Karpas-422 (cell line): ENCODE measurements around the gene KRTCAP3. TPM values are rescaled to one million over a fixed set of nuclear protein-coding genes. Genes with fewer than 3 reads are reported as not detected.
"Not testable (repeated sequence)": the region's sequence is repeated elsewhere in the genome, so short reads cannot be mapped to it uniquely, and the experiment has no call there.

Experiments
- DNase-seq: peaks from one replicate; pipeline ENCODE4 v3.0.0-alpha.2; 2015
- H2AFZ ChIP-seq: fragments of 200-600 bp; sonication (generic); 2 replicates; pipeline ENCODE4 v1.6.1; 2014; ENCODE audit warnings: antibody characterized with exemption, low read length, mixed read lengths
- H3K27ac ChIP-seq: fragments of 200-600 bp; sonication (generic); 2 replicates; pipeline ENCODE4 v1.5.1; 2014; ENCODE audit warnings: mild to moderate bottlenecking, low read length, moderate library complexity
- H3K27me3 ChIP-seq: fragments of 200-600 bp; sonication (generic); 2 replicates; pipeline ENCODE4 v1.6.1; 2014; ENCODE audit warnings: low read length, mixed read lengths
- H3K36me3 ChIP-seq: fragments of 200-600 bp; sonication (generic); 2 replicates; pipeline ENCODE4 v1.6.1; 2014; ENCODE audit warnings: low read length, mixed read lengths; ENCODE audit not compliant: insufficient read depth
- H3K4me1 ChIP-seq: fragments of 200-600 bp; sonication (generic); 2 replicates; pipeline ENCODE4 v1.6.1; 2014; ENCODE audit warnings: mild to moderate bottlenecking, low read length, mixed read lengths
- H3K4me2 ChIP-seq: fragments of 200-600 bp; sonication (generic); 2 replicates; pipeline ENCODE4 v1.6.1; 2014; ENCODE audit warnings: low read length, low read depth, mild to moderate bottlenecking; ENCODE audit not compliant: poor library complexity, severe bottlenecking
- H3K4me3 ChIP-seq: fragments of 200-600 bp; sonication (generic); 2 replicates; pipeline ENCODE4 v1.5.1; 2014; ENCODE audit warnings: mild to moderate bottlenecking, antibody characterized with exemption, low read length, mixed read lengths
- H3K79me2 ChIP-seq: fragments of 200-600 bp; sonication (generic); 2 replicates; pipeline ENCODE4 v1.6.1; 2014; ENCODE audit warnings: mild to moderate bottlenecking, low read length, mixed read lengths
- H3K9ac ChIP-seq: fragments of 200-600 bp; sonication (generic); 2 replicates; pipeline ENCODE4 v1.6.0; 2014; ENCODE audit warnings: low read length
- H3K9me2 ChIP-seq: fragments of 200-600 bp; sonication (generic), shearing (Covaris generic); replicated peaks from 2 replicates; pipeline ENCODE4 v1.6.0; 2014; ENCODE audit warnings: mild to moderate bottlenecking, low read length, moderate library complexity; ENCODE audit not compliant: insufficient read depth
- H3K9me3 ChIP-seq: fragments of 300-700, 200-600 bp; sonication (generic); 2 replicates; pipeline ENCODE4 v1.6.1; 2014; ENCODE audit warnings: low read length, mixed read lengths
- H4K20me1 ChIP-seq: fragments of 200-600 bp; sonication (generic); 2 replicates; pipeline ENCODE4 v1.6.1; 2014; ENCODE audit warnings: mild to moderate bottlenecking, antibody characterized with exemption, low read length, low read depth; ENCODE audit not compliant: insufficient read depth
- total RNA-seq: library from RNA; depleted of rRNA; stranded (reverse); fragments of >200 nt; shearing (Covaris generic); gene quantifications from 2 replicates; pipeline ENCODE4 v1.2.3, GENCODE V29; 2014; ENCODE audit warnings: low replicate concordance

The KRTCAP3 gene
- total RNA-seq, 1 experiment from 2014 or later, result not detected

GRCh38 chr2:27412419-27413152, 29.6 kb upstream of the KRTCAP3 start:
- Histone ChIP-seq H3K9ac (no peak overlapping the region), H4K20me1 (peaks cover 7% of the 10 kb centered on the region; the same call in 1 of the 2 replicates), H3K36me3 (peaks cover 1% of the 10 kb centered on the region; the same call in 1 of the 2 replicates), H2AFZ (no peak overlapping the region), H3K9me2 (no peaks in the 10 kb centered on the region), H3K27ac (no peak overlapping the region), H3K4me3 (no peak overlapping the region), H3K79me2 (peaks cover 18% of the 10 kb centered on the region), H3K27me3 (no peaks in the 10 kb centered on the region), H3K4me2 (no peak overlapping the region), H3K4me1 (peaks cover 15% of the 10 kb centered on the region), H3K9me3 (no peaks in the 10 kb centered on the region)
- no peak for DNase-seq

DNA sequence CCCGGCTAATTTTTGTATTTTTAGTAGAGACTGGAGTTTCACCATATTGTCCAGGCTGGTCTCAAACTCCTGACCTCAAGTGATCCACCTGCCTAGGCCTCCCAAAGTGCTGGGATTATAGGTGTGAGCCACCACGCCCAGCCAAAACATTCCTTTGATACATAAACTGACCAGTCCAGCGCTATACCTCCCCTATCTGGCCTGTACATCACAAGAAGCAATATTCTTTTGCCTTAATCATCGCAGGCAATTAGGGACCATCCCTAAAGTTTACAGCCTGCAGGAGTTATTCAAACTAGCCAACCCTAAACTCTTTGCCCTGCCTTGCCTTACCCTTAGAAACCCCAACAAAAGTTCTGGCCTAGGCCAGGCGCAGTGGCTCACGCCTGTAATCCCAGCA, 26.0 kb upstream of the KRTCAP3 start:
- DNase-seq, result no peak
- H4K20me1 ChIP-seq, result no peaks in the 10 kb centered on the region
- no peaks in the 10 kb centered on the region for H3K4me1 ChIP-seq
- no peak overlapping the region for H3K9ac ChIP-seq
- no peak overlapping the region for H3K4me2 ChIP-seq
- H2AFZ ChIP-seq, result no peak overlapping the region
- no peaks in the 10 kb centered on the region for H3K36me3 ChIP-seq
- H3K79me2 ChIP-seq, result no peaks in the 10 kb centered on the region
- H3K9me2 ChIP-seq, result no peaks in the 10 kb centered on the region
- no peaks in the 10 kb centered on the region for H3K9me3 ChIP-seq
- no peaks in the 10 kb centered on the region for H3K27me3 ChIP-seq
- H3K4me3 ChIP-seq, result no peak overlapping the region
- H3K27ac ChIP-seq, result no peak overlapping the region

DNA sequence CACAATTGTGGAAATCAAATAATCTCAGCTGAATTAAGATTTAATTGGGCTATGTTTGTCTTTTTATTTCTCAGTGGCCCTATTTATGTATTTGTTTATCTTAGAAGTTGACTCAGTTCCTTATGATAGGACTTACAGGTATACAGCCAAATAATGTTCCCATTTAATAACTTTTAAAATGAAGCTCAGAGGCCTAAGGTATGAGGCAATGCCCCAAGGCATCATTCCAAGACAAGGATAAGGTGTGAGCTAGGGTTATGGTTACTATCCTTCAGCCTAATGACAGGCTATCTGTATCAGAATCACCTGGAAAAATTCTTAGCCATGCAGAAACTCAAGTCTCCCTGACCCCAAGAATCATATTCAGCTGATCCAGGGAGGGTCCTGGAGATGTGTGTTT, 21.2 kb upstream of the KRTCAP3 start:
- no peaks in the 10 kb centered on the region for H3K36me3 ChIP-seq
- no peak overlapping the region for H3K9ac ChIP-seq
- no peaks in the 10 kb centered on the region for H3K79me2 ChIP-seq
- no peak for DNase-seq
- no peaks in the 10 kb centered on the region for H3K9me3 ChIP-seq
- H4K20me1 ChIP-seq, result no peaks in the 10 kb centered on the region
- no peak overlapping the region for H3K4me2 ChIP-seq
- H3K9me2 ChIP-seq, result no peaks in the 10 kb centered on the region
- H3K4me3 ChIP-seq, result no peak overlapping the region
- H3K27me3 ChIP-seq, result no peaks in the 10 kb centered on the region
- H2AFZ ChIP-seq, result no peak overlapping the region
- H3K4me1 ChIP-seq, result no peaks in the 10 kb centered on the region
- no peak overlapping the region for H3K27ac ChIP-seq

DNA sequence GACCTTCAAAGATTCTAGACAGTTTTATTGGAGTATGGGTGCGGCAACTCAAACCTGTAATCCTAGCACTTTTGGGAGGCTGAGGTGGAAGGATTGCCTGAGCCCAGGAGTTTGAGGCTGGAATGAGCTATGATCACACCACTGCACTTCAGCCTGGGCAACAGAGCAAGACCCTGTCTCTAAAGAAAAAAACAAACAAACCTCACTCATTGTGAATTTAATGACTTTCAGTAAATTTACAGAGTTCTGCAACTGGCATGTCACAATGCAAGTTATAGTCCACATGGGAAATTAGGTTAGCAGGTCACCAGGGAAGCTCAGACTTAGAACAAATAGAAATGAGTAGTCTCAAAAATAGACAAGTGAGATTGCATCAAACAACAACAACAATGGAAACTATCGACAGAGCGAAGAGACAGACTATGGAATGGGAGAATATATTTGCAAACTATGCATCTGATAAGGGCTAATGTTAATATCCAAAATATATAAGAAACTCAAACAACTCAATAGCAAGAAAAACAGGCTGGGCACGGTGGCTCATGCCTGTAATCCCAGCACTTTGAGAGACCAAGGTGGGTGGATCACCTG, 20.4 kb upstream of the KRTCAP3 start:
- Histone ChIP-seq H3K79me2 (no peaks in the 10 kb centered on the region), H3K27ac (no peak overlapping the region), H3K9ac (no peak overlapping the region), H3K9me3 (no peaks in the 10 kb centered on the region), H4K20me1 (no peaks in the 10 kb centered on the region), H3K27me3 (no peaks in the 10 kb centered on the region), H3K36me3 (no peaks in the 10 kb centered on the region), H3K4me2 (no peak overlapping the region), H3K4me3 (no peak overlapping the region), H2AFZ (no peak overlapping the region), H3K9me2 (no peaks in the 10 kb centered on the region), H3K4me1 (no peaks in the 10 kb centered on the region)
- no peak for DNase-seq

DNA sequence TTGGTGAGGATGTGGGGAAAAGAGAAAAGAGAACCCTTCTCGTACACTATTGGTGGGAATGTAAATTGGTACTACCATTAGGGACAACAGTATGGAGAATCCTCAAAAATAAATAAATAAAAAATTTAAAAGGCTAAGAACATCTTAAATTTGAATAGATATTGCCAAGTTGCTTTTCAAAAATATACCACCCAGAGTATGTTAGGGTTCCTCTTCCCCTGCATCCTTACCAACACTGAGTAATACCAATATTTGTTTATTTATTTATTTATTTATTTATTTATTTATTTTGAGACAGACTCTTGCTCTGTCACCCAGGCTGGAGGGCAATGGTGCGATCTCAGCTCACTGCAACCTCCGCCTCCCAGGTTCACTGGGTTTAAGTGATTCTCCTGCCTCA, 19.2 kb upstream of the KRTCAP3 start:
- H4K20me1 ChIP-seq, result no peaks in the 10 kb centered on the region
- no peak overlapping the region for H3K9ac ChIP-seq
- no peak overlapping the region for H2AFZ ChIP-seq
- H3K79me2 ChIP-seq, result no peaks in the 10 kb centered on the region
- no peak for DNase-seq
- H3K36me3 ChIP-seq, result no peaks in the 10 kb centered on the region
- no peaks in the 10 kb centered on the region for H3K27me3 ChIP-seq
- H3K9me3 ChIP-seq, result no peaks in the 10 kb centered on the region
- no peaks in the 10 kb centered on the region for H3K9me2 ChIP-seq
- H3K4me3 ChIP-seq, result no peak overlapping the region
- peaks cover 7% of the 10 kb centered on the region for H3K4me1 ChIP-seq
- H3K4me2 ChIP-seq, result no peak overlapping the region
- H3K27ac ChIP-seq, result no peak overlapping the region

GRCh38 chr2:27425039-27425438, 17.1 kb upstream of the KRTCAP3 start:
- H3K4me1 ChIP-seq, result peaks cover 14% of the 10 kb centered on the region
- not testable (repeated sequence) for DNase-seq, H3K4me2 ChIP-seq

GRCh38 chr2:27427863-27428212, 14.3 kb upstream of the KRTCAP3 start:
- Histone ChIP-seq H3K9me2 (no peaks in the 10 kb centered on the region), H4K20me1 (peaks cover 5% of the 10 kb centered on the region; the same call in 1 of the 2 replicates), H3K4me2 (peak overlapping the region; percentile 94), H3K36me3 (no peaks in the 10 kb centered on the region), H3K27ac (no peak overlapping the region), H3K9me3 (no peaks in the 10 kb centered on the region), H3K27me3 (no peaks in the 10 kb centered on the region), H3K4me3 (peak overlapping the region; percentile 83), H3K9ac (peak overlapping the region; percentile 99), H3K4me1 (peaks cover 22% of the 10 kb centered on the region), H3K79me2 (peaks cover 38% of the 10 kb centered on the region), H2AFZ (peak overlapping the region; percentile 92)
- DNase-seq, result no peak

More at GRCh38 chr2:27425039-27425438, 17.1 kb upstream of the KRTCAP3 start:
- H2AFZ ChIP-seq, H3K9me2 ChIP-seq, H3K27ac ChIP-seq, H4K20me1 ChIP-seq, H3K36me3 ChIP-seq, H3K27me3 ChIP-seq, H3K4me3 ChIP-seq, H3K9me3 ChIP-seq, H3K9ac ChIP-seq: not testable (repeated sequence)
- H3K79me2 ChIP-seq, result peaks cover 11% of the 10 kb centered on the region

GRCh38 chr2:27428213-27428977, 13.8 kb upstream of the KRTCAP3 start, which contains the start of gene NRBP1:
TSS of gene NRBP1 (plus strand) at chr2:27428631. CDS start at chr2:27433274, 4,643 bp downstream.
- Histone ChIP-seq H3K9me3 (no peaks in the 10 kb centered on the region), H3K27me3 (no peaks in the 10 kb centered on the region), H3K27ac (peak within 1 kb of the TSS; percentile 75), H3K4me1 (peaks cover 22% of the 10 kb centered on the region), H3K9me2 (no peaks in the 10 kb centered on the region), H2AFZ (peak within 1 kb of the TSS; percentile 92), H3K4me3 (peak within 1 kb of the TSS; percentile 83), H3K9ac (peak within 1 kb of the TSS; percentile 99), H3K79me2 (peaks cover 41% of the 10 kb centered on the region), H3K4me2 (peak within 1 kb of the TSS; percentile 94), H3K36me3 (0 out of 2 replicates have a peak, but pooled peaks cover under 1% of the 10 kb centered on the region), H4K20me1 (peaks cover 5% of the 10 kb centered on the region; the same call in 1 of the 2 replicates)
- DNase-seq, result peak; percentile 97
